C1 segment of cervical spinal cord (tissue), 14 donors: ENCODE data around the gene NDUFS8.

Source experiments
- DNase-seq, 14 donors: peaks; one replicate each; lab custom pipeline; 2025; lab: John Stamatoyannopoulos, UW

The NDUFS8 gene

DNA sequence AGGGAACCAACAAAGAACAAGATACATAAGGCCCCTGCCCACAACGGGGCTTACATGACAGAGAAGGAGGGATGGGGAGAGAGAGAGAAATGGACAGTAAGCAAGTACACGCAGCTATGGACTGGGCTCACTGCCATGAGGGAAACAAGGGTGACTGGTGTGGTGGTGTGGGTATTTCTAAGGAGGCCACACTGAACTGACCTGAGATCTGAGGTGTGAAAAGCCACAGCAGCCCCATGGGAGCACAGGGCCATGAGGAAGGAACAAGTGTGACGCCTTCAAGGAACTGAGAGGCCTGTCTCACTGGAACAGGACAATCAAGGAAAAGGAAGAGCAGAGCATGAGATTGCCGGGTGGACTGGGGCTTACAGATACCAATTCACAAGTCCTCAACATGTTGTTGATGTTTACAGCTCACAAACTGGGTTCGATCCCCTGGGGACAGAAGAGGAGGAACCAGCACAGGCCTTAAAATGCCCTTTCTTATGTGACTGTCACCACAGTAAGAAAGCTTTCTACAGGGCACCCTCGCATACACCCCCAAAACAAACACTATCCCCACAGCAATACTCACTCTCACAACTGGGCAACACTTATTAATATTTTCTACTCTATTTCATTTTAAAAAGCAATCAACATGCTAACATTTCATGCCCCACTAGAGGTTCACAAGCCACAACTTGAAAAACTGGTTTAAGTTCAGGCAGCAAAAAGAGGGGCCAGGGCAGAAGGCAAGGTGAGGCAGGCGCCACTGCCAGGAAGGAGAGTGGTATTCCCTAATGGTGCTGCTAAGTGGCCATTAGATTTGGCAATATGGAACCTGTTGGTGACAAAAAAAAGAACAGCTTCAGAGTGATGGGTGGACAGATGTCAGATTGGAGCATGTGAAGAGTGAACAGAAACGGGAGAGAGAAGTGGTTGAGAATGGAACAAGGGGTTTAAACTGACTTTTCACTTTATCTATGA, 47.4 kb downstream of the NDUFS8 start:
- no peak for DNase-seq

DNA sequence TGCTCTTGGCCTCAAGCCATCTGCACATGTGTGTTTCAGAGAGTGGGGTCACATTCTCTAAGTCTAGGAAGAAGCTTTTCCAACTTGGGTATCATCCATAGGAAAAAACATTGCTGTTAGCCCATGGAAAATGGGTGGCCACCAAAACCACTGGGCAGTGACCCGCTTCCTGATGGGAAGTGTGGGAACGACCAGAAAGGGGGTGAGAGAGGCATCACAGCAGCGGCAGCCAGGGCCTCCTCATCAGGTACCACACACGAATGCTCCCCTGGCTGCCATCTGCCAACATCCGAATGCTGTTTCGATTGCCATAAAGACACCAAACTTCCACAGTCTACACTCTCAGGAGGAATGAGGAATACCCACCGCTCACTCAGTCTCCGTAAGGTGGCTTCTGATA, 50.4 kb downstream of the NDUFS8 start:
- no peak for DNase-seq

DNA sequence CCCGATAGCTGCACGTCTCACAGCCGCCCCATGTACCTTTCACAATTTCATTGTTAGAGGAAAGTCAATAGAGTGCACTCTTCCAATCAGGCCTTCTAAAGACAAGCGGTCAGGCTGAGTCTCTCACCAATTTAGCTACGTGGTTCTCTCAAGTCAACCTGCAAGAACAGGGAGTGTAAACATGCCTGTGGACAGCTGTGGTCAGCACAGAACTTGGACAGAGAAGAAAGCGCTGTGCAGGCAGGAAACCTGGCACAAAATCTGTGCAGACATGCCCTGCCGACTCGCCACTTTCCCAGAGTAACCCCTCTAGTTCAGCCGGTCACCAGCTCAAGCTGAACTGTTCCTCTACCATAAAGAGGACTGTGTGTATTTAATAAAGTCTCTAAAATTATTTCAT, 51.2 kb downstream of the NDUFS8 start:
- DNase-seq: no peak

DNA sequence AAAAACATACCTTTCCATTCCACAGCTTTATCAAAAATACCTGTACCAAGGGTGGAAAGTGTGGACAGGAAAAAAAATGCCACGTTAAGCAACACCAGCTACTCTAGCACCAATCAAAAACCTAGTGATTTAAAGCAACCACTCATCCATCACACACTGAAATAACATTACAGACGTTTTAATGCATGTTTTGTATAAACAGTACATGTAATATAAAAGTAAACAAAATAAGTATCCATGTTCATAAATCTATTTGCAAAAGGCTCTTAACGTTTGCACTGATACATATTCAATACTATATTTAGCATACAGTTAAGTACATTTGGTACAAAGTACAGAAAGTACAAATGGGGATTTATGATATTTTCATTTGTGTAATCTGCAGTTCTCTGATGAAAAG, 52.0 kb downstream of the NDUFS8 start:
- DNase-seq: no peak

DNA sequence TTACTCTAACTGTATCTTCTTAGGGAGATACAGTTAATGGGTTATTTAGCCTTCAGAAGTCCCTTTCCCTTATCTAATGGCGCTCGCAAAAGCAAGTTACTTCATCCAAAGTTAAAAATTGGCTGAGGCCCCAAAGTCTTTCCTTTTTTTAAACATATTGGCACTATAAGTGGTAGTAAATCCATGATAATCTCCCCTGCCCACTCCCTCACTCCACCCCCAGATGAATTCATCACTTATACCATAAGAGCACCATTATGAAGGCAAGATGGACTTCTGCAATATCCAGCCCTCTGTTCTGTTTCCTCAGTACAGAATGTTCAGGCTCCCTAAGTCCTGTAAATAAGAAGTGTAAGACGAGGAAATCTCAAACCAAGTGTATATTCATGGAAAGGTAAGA, 53.0 kb downstream of the NDUFS8 start:
- DNase-seq: no peak
